Peyer's patch (tissue), 4 donors: ENCODE data around the gene WFS1. TPM values are rescaled to one million over a fixed set of nuclear protein-coding genes. Genes with fewer than 3 reads are reported as not detected.

ENCODE experiments used
- DNase-seq, 3 donors: peaks; one replicate each; pipeline ENCODE4 v3.0.0-alpha.2; 2017 to 2019
- H3K27ac ChIP-seq, 4 donors: fragments of 200-600 bp; sonication (generic); one replicate each; pipeline ENCODE4 v1.5.1; 2016 to 2019
- H3K27me3 ChIP-seq, 2 donors: fragments of 200-600 bp; sonication (generic); one replicate each; pipeline ENCODE4 v1.5.1; 2019
- H3K36me3 ChIP-seq, 3 donors: fragments of 200-600 bp; sonication (generic); one replicate each; pipeline ENCODE4 v1.5.1; 2016 to 2019
- H3K4me1 ChIP-seq, 4 donors: fragments of 200-600 bp; sonication (generic); one replicate each; pipeline ENCODE4 v1.5.1; 2016 to 2019
- H3K4me3 ChIP-seq, 4 donors: fragments of 200-600 bp; sonication (generic); 1 replicate in 3 of 4; 2 replicates in 1 of 4; pipeline ENCODE4 v1.5.1; 2016 to 2019; ENCODE audit warnings: mild to moderate bottlenecking in 1 of 4
- H3K9me3 ChIP-seq, 4 donors: fragments of 200-600 bp; sonication (generic); one replicate each; pipeline ENCODE4 v1.5.1; 2016 to 2019; ENCODE audit warnings: mild to moderate bottlenecking in 1 of 4
- CTCF ChIP-seq, 6 experiments: fragments of 450-650 bp in 4 of 6; fragments of 200-600 bp in 2 of 6; sonication (generic) in 1 of 6; IDR thresholded peaks; one replicate each; pipeline ENCODE4 v1.5.1; 2017 to 2019; ENCODE audit warnings: antibody characterized with exemption in 6 of 6, mild to moderate bottlenecking in 3 of 6, moderate library complexity in 1 of 6
- POLR2A ChIP-seq, 2 donors: fragments of 450-650 bp; IDR thresholded peaks; one replicate each; pipeline ENCODE4 v1.5.1; 2017; ENCODE audit warnings: antibody characterized with exemption in 2 of 2, mild to moderate bottlenecking in 2 of 2, moderate library complexity in 2 of 2
- total RNA-seq, 4 donors: library from RNA; depleted of rRNA; stranded (reverse); fragments of >200 nt; gene quantifications; one replicate each; pipeline ENCODE4 v1.1.0, GENCODE V29; 2016

Gene WFS1
- total RNA-seq, 4 donors from 2014 or later = 10.0 to 39.6 (median 30.0) TPM

- Histone ChIP-seq H3K27ac (peak overlapping the region; percentile 9 to 70 (median 39)), H3K4me3 (no peak overlapping the region), H3K9me3 (no peaks in the 10 kb centered on the region), H3K36me3 (no peaks in the 10 kb centered on the region), H3K27me3 (no peaks in the 10 kb centered on the region), H3K4me1 (peaks cover 5 to 71% (median 12%) of the 10 kb centered on the region in 4 donors)
- no peak for TF ChIP-seq CTCF (IDR thresholded peaks at IDR 0.05)
- TF ChIP-seq POLR2A (IDR thresholded peaks at IDR 0.05) = no peak
- no peak for DNase-seq
These were observed 6.5 kb downstream of the WFS1 start for GRCh38 chr4:6275898-6276806.

- TF ChIP-seq CTCF (IDR thresholded peaks at IDR 0.05) (no peak), POLR2A (IDR thresholded peaks at IDR 0.05) (no peak)
- H3K27ac ChIP-seq = peak overlapping the region in 2 of 4 donors; percentile 38 to 70
- peaks cover 5 to 69% (median 12%) of the 10 kb centered on the region in 4 donors for H3K4me1 ChIP-seq
- H3K4me3 ChIP-seq = no peak overlapping the region
- DNase-seq = no peak
- no peaks in the 10 kb centered on the region for H3K9me3 ChIP-seq
- no peaks in the 10 kb centered on the region for H3K36me3 ChIP-seq
- no peaks in the 10 kb centered on the region for H3K27me3 ChIP-seq
These were observed 7.6 kb downstream of the WFS1 start for GRCh38 chr4:6277139-6277802.

- no peak for DNase-seq
- Histone ChIP-seq H3K9me3 (no peaks in the 10 kb centered on the region), H3K36me3 (no peaks in the 10 kb centered on the region), H3K4me1 (peaks cover 5 to 69% (median 12%) of the 10 kb centered on the region in 4 donors), H3K4me3 (peak overlapping the region in 1 of 4 donors; percentile 8), H3K27ac (peak overlapping the region; percentile 3 to 67 (median 58)), H3K27me3 (no peaks in the 10 kb centered on the region)
- TF ChIP-seq CTCF (IDR thresholded peaks at IDR 0.05) (no peak), POLR2A (IDR thresholded peaks at IDR 0.05) (no peak)
These were observed 8.5 kb downstream of the WFS1 start for GRCh38 chr4:6277935-6278800.

GRCh38 chr4:6278801-6279197, 9.1 kb downstream of the WFS1 start:
- H3K27me3 ChIP-seq = no peaks in the 10 kb centered on the region
- no peak for TF ChIP-seq CTCF (IDR thresholded peaks at IDR 0.05)
- TF ChIP-seq POLR2A (IDR thresholded peaks at IDR 0.05) = no peak
- H3K27ac ChIP-seq = peak overlapping the region; percentile 3 to 67 (median 58)
- peak overlapping the region in 1 of 4 donors; percentile 8 for H3K4me3 ChIP-seq
- no peaks in the 10 kb centered on the region for H3K36me3 ChIP-seq
- H3K4me1 ChIP-seq = peaks cover 5 to 63% (median 12%) of the 10 kb centered on the region in 4 donors
- peak; percentile 28 to 72 (median 62) for DNase-seq
- no peaks in the 10 kb centered on the region for H3K9me3 ChIP-seq
